GM19467 (cell line): Measurements from ENCODE around the gene PROK1.

Source experiments
- ATAC-seq: cut with Tn5 transposase; IDR thresholded peaks from one replicate; pipeline ENCODE4 v1.9.1; 2021; ENCODE audit warnings: mild to moderate bottlenecking, moderate library complexity; ENCODE audit not compliant: unreplicated experiment

The PROK1 gene

GRCh38 chr1:110487726-110488125 is 36.8 kb downstream of the PROK1 start:
- no peak for ATAC-seq

GRCh38 chr1:110488161-110488560 is 37.2 kb downstream of the PROK1 start:
- ATAC-seq: no peak

GRCh38 chr1:110488867-110489266 is 37.9 kb downstream of the PROK1 start:
- ATAC-seq: no peak

GRCh38 chr1:110489406-110489805 is 38.5 kb downstream of the PROK1 start:
- ATAC-seq: no peak

GRCh38 chr1:110489973-110490542 is 39.1 kb downstream of the PROK1 start:
- no peak for ATAC-seq

GRCh38 chr1:110490791-110491451 is 40.0 kb downstream of the PROK1 start:
- ATAC-seq: no peak

GRCh38 chr1:110492573-110492972 is 41.6 kb downstream of the PROK1 start:
- no peak for ATAC-seq

- no peak for ATAC-seq
These were observed 42.2 kb downstream of the PROK1 start for GRCh38 chr1:110493059-110493699.

- ATAC-seq: no peak
These were observed 43.1 kb downstream of the PROK1 start for GRCh38 chr1:110494036-110494435.

GRCh38 chr1:110494522-110495406 is 43.8 kb downstream of the PROK1 start:
- no peak for ATAC-seq

- no peak for ATAC-seq
These were observed 45.1 kb downstream of the PROK1 start for GRCh38 chr1:110495926-110496600.

- no peak for ATAC-seq
These were observed 47.3 kb downstream of the PROK1 start for GRCh38 chr1:110498270-110498669.

GRCh38 chr1:110501488-110502132 is 50.7 kb downstream of the PROK1 start:
- no peak for ATAC-seq

- no peak for ATAC-seq
These were observed 51.6 kb downstream of the PROK1 start for GRCh38 chr1:110502402-110503151.

- no peak for ATAC-seq
These were observed 52.5 kb downstream of the PROK1 start for GRCh38 chr1:110503471-110503870.

- no peak for ATAC-seq
These were observed 53.3 kb downstream of the PROK1 start for GRCh38 chr1:110504226-110504625.

- no peak for ATAC-seq
These were observed 54.6 kb downstream of the PROK1 start for GRCh38 chr1:110505596-110505995.

- no peak for ATAC-seq
These were observed 55.6 kb downstream of the PROK1 start for GRCh38 chr1:110506541-110506940.
